Tibial nerve (tissue), 3 donors: ENCODE measurements around the gene NTM.

ENCODE experiments used
- CTCF ChIP-seq, 5 experiments: fragments of 200-600 bp in 3 of 5; fragments of 450-650 bp in 2 of 5; sonication (generic) in 3 of 5; IDR thresholded peaks; one replicate each; pipeline ENCODE4 v1.5.1; 2016 to 2019; ENCODE audit warnings: antibody characterized with exemption in 5 of 5, mild to moderate bottlenecking in 3 of 5, moderate library complexity in 2 of 5
- POLR2A ChIP-seq, 2 donors: fragments of 450-650 bp; IDR thresholded peaks; one replicate each; pipeline ENCODE4 v1.6.1; 2017; ENCODE audit warnings: antibody characterized with exemption in 2 of 2, mild to moderate bottlenecking in 2 of 2, moderate library complexity in 2 of 2

DNA sequence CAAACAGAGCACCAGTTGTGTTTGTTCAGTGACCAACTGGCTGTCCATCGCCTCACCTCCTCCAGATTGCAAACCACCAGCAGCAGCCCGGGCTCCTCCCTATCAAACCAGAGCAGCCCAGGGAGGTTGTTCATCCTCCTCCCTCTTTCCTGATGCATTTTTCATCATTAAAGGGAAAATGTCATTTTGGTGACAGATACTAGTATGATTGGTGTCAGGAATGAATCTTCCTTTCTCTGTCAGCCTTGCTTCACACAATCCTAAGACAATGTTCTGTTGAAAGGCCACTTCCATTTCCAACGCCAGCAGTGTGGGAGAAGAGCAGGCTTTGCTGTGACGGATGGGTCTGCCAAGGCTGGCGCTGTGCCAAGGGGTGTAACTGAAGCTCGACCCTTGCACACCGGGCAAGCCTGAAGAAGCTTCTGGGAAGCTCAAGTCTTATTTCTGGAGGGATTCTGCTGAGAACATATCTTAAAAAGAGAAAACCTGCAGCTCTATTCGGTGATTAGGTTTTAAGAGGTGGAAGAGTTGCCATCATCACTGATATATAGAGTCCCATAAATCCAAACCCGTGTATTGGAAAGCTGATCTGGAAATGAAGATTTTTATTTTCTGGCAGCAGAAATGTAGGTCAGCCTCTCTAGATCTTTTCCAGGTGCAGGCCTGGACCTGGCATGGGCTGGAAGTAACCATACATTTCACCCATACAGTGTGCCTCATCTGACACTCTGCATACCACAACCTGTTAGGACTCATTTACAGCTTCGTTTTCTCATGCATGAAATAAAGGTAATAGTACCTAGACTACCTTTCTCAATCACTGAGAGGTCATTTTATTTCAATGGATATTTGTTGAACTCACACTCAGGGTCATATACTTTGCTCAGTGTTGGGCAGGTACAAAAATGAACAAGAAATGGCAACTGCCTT is 524.5 kb downstream of the NTM start:
- TF ChIP-seq POLR2A (IDR thresholded peaks at IDR 0.05) (no peak), CTCF (IDR thresholded peaks at IDR 0.05) (no peak)
